ENCODE data around the gene ARMC10. TPM values are rescaled to one million over a fixed set of nuclear protein-coding genes. Genes with fewer than 3 reads are reported as not detected.

Gene ARMC10
- total and polyA plus RNA-seq, 9 of the 15 experiments (the other 6 are each of a cell fraction or from before 2014, with no cell fraction given), result 17.0 to 113 (median 72.6) TPM

DNA sequence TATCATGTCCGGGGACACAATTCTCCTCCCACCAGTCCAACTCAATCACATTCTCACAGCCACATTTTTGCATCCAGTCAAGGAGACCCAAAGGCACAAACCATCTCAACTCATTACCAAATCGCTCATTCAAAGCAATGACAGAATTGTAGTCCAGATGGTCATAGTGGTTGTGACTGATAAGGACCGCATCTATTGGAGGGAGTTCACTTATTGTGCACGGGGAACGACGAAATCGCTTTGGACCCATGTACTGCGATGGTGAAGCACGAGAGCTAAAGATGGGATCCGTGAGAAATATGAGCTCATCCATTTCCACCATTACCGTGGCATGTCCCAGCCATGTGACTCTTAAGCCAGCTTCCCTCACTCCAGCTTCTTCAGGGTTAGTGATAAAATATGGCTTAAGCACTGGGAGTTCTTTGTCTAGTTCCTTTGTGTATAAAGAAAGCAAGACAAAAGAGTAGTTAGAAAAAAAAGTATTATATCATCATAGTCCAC lies 44.9 kb downstream of the ARMC10 start (continued):
- TF ChIP-seq, protein P1, sequence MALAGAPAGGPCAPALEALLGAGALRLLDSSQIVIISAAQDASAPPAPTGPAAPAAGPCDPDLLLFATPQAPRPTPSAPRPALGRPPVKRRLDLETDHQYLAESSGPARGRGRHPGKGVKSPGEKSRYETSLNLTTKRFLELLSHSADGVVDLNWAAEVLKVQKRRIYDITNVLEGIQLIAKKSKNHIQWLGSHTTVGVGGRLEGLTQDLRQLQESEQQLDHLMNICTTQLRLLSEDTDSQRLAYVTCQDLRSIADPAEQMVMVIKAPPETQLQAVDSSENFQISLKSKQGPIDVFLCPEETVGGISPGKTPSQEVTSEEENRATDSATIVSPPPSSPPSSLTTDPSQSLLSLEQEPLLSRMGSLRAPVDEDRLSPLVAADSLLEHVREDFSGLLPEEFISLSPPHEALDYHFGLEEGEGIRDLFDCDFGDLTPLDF (CRISPR knock-in tag; IDR thresholded peaks at IDR 0.05), result no peak
- TF ChIP-seq CHD4 (IDR thresholded peaks at IDR 0.05; ENCODE audit: insufficient read depth, insufficient replicate concordance, low read depth, low read length, poor library complexity, severe bottlenecking) (no peak), PTTG1 (tag; IDR thresholded peaks at IDR 0.05; ENCODE audit: low read depth) (no peak), ZC3H11A (IDR thresholded peaks at IDR 0.05; ENCODE audit: low read depth, low read length) (no peak), HDAC1 (IDR thresholded peaks at IDR 0.05) (peak in 1 of 2 experiments; percentile 99; a peak in 3 of 4 replicates), HNRNPLL (IDR thresholded peaks at IDR 0.05; ENCODE audit: low read depth, low read length, poor library complexity, severe bottlenecking) (peak; percentile 31), ZSCAN29 (IDR thresholded peaks at IDR 0.05) (no peak), TCF7 (IDR thresholded peaks at IDR 0.05; ENCODE audit: borderline replicate concordance) (peak; percentile 51; the same call in 1 of the 2 replicates), POLR2G (IDR thresholded peaks at IDR 0.05; ENCODE audit: low read depth, low read length) (no peak), ZNF830 (CRISPR knock-in tag; IDR thresholded peaks at IDR 0.05) (no peak), ZNF584 (CRISPR knock-in tag; IDR thresholded peaks at IDR 0.05; ENCODE audit: low read depth) (0 out of 2 replicates have a peak, but pooled peaks have one; percentile 72), POLR3A (IDR thresholded peaks at IDR 0.05; ENCODE audit: borderline replicate concordance, extremely low read depth, insufficient read depth, insufficient read length) (no peak), MBD2 (IDR thresholded peaks at IDR 0.05; ENCODE audit: borderline replicate concordance, low read depth) (peak; percentile 82; the same call in 1 of the 2 replicates)
- TF ChIP-seq, protein P2, sequence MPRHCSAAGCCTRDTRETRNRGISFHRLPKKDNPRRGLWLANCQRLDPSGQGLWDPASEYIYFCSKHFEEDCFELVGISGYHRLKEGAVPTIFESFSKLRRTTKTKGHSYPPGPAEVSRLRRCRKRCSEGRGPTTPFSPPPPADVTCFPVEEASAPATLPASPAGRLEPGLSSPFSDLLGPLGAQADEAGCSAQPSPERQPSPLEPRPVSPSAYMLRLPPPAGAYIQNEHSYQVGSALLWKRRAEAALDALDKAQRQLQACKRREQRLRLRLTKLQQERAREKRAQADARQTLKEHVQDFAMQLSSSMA (CRISPR knock-in tag; IDR thresholded peaks at IDR 0.05), result no peak
- TF ChIP-seq, protein P3, sequence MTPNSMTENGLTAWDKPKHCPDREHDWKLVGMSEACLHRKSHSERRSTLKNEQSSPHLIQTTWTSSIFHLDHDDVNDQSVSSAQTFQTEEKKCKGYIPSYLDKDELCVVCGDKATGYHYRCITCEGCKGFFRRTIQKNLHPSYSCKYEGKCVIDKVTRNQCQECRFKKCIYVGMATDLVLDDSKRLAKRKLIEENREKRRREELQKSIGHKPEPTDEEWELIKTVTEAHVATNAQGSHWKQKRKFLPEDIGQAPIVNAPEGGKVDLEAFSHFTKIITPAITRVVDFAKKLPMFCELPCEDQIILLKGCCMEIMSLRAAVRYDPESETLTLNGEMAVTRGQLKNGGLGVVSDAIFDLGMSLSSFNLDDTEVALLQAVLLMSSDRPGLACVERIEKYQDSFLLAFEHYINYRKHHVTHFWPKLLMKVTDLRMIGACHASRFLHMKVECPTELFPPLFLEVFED (CRISPR knock-in tag; conservative IDR thresholded peaks at IDR 0.05), result no peak; the same call in 1 of the 2 replicates
- TF ChIP-seq, protein P4, sequence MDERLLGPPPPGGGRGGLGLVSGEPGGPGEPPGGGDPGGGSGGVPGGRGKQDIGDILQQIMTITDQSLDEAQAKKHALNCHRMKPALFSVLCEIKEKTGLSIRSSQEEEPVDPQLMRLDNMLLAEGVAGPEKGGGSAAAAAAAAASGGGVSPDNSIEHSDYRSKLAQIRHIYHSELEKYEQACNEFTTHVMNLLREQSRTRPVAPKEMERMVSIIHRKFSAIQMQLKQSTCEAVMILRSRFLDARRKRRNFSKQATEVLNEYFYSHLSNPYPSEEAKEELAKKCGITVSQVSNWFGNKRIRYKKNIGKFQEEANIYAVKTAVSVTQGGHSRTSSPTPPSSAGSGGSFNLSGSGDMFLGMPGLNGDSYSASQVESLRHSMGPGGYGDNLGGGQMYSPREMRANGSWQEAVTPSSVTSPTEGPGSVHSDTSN (CRISPR knock-in tag; IDR thresholded peaks at IDR 0.05; ENCODE audit: low read depth), result no peak
- TF ChIP-seq, protein P4 (tag; conservative IDR thresholded peaks at IDR 0.05; ENCODE audit: low read depth), result peak; percentile 95
- TF ChIP-seq, protein P5, sequence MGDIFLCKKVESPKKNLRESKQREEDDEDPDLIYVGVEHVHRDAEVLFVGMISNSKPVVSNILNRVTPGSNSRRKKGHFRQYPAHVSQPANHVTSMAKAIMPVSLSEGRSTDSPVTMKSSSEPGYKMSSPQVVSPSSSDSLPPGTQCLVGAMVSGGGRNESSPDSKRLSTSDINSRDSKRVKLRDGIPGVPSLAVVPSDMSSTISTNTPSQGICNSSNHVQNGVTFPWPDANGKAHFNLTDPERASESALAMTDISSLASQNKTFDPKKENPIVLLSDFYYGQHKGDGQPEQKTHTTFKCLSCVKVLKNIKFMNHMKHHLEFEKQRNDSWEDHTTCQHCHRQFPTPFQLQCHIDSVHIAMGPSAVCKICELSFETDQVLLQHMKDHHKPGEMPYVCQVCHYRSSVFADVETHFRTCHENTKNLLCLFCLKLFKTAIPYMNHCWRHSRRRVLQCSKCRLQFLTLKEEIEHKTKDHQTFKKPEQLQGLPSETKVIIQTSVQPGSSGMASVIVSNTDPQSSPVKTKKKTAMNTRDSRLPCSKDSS (IDR thresholded peaks at IDR 0.05; ENCODE audit: low read depth, partially characterized antibody), result no peak
- TF ChIP-seq, protein P6, sequence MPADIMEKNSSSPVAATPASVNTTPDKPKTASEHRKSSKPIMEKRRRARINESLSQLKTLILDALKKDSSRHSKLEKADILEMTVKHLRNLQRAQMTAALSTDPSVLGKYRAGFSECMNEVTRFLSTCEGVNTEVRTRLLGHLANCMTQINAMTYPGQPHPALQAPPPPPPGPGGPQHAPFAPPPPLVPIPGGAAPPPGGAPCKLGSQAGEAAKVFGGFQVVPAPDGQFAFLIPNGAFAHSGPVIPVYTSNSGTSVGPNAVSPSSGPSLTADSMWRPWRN (IDR thresholded peaks at IDR 0.05; ENCODE audit: low read depth), result peak; percentile 94

Measured in K562 (cell line).